ENCODE measurements around the gene ACVRL1. TPM values are rescaled to one million over a fixed set of nuclear protein-coding genes. Genes with fewer than 3 reads are reported as not detected.

Gene ACVRL1
- total RNA-seq, 4 donors from 2014 or later, result 81.4 to 271 (median 124) TPM

DNA sequence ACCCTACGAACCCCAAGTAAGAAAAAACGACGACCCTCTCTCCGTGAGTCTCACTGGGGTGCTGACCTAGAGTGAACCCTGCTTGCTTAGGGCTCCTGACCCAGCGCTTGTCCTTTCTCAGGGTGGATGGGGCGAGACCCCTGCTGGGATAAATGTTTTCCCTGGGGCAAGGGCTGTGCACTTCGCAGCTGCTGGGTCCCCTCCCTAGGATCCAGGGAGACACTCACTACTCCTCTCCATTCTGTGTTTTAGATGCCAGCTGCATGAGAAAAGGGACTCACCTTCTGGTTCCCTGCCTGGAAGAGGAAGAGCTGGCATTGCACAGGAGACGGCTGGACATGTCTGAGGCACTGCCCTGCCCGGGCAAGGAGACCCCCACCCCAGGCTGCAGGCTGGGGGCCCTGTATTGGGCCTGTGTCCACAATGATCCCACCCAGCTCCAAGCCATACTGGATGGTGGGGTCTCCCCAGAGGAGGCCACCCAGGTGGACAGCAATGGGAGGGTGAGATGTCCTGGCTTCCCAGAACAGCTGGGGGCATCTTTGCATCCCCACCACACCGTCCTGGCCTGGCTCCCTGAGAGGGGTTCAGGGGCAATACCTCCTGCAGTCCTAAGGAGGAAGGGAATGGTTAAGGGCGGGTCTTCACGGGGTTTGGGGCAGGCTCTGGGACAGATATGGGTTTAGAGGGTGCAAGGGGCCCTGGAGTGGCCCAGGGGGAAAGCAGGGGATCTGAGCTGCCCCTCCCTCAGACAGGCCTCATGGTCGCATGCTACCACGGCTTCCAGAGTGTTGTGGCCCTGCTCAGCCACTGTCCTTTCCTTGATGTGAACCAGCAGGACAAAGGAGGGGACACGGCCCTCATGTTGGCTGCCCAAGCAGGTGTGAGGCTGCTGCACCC lies 18.7 kb upstream of the ACVRL1 start:
- TF ChIP-seq, protein P1, sequence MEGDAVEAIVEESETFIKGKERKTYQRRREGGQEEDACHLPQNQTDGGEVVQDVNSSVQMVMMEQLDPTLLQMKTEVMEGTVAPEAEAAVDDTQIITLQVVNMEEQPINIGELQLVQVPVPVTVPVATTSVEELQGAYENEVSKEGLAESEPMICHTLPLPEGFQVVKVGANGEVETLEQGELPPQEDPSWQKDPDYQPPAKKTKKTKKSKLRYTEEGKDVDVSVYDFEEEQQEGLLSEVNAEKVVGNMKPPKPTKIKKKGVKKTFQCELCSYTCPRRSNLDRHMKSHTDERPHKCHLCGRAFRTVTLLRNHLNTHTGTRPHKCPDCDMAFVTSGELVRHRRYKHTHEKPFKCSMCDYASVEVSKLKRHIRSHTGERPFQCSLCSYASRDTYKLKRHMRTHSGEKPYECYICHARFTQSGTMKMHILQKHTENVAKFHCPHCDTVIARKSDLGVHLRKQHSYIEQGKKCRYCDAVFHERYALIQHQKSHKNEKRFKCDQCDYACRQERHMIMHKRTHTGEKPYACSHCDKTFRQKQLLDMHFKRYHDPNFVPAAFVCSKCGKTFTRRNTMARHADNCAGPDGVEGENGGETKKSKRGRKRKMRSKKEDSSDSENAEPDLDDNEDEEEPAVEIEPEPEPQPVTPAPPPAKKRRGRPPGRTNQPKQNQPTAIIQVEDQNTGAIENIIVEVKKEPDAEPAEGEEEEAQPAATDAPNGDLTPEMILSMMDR (IDR thresholded peaks at IDR 0.05; ENCODE audit: low read depth), result no peak

DNA sequence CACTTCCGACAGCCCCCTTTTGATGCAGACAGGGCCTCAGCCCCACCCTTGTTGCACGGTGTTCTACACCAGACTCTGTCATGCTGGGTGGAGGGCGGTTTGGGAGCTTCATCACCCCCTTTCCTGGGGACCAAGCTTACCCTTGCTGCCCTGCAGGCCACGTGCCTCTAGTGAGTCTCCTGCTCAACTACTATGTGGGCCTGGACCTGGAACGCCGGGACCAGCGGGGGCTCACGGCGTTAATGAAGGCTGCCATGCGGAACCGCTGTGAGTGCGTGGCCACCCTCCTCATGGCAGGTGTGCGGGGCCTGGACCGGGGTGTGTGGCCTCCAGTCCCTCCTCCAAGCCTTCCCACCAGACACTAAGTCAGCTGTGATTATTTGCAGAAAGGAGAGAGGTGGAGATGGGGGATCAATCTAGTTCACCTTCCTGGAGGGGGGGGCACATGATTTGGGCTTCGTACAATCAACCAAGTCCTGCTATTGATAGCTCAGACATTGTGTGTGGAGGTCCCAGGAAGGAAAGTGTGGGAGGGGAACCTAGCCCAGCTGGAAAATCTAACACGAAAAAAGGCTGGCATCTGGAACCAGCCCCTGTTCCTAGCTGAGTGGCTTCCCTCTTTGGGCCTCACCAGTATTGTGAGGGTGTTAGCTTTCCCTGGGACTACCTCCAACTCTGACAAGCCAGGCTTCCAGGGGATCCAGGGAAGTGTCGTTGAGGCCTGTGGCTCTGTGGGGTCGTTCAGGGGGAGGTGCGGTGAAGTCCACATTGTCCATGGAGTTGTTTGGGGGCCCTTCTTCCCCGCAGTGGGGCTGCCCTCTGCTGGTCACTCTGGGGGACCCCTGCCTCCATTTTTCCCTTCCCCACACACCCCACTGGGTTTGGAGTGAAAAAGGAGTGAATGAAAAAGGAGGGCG lies 17.8 kb upstream of the ACVRL1 start:
- TF ChIP-seq, protein P1 (IDR thresholded peaks at IDR 0.05; ENCODE audit: low read depth), result no peak

DNA sequence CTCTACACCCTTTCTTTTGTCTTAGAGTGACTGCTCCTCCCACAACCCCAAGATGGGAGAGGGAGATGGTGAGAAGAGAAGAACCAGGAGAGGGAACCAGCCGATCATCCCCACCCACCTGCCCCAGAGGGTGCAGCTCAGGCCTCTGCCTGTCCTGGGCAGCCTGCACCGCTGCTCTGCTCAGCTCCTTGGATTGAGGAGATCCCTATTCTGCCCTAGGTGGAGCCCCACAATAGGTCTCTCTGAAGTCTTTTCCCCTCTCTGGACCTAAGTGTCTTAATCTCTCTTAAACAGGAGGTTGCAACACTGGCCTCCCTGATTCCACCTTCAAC lies 17.2 kb upstream of the ACVRL1 start:
- TF ChIP-seq, protein P1 (IDR thresholded peaks at IDR 0.05; ENCODE audit: low read depth), result no peak

DNA sequence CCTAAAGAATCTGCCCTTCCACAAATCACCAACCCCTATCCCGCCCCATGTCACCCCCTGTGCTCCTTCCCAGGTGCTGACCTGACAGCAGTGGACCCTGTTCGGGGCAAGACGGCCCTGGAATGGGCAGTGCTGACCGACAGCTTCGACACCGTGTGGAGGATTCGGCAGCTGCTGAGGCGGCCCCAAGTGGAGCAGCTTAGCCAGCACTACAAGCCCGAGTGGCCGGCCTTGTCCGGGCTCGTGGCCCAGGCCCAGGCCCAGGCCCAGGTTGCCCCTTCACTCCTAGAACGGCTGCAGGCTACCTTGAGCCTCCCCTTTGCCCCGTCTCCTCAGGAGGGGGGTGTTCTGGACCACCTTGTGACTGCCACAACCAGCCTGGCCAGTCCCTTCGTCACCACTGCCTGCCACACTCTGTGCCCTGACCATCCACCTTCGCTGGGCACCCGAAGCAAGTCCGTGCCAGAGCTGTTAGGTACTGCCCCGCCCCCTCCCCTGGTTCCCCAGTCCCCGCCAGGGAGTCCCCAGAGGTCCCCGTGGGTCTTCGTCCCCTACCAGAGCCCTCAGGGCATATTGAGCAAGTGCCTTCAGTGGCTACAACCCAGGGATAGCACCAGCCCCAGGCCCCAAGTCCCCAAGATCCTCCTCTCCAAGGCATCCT lies 16.7 kb upstream of the ACVRL1 start:
- TF ChIP-seq, protein P1 (IDR thresholded peaks at IDR 0.05; ENCODE audit: low read depth), result no peak

DNA sequence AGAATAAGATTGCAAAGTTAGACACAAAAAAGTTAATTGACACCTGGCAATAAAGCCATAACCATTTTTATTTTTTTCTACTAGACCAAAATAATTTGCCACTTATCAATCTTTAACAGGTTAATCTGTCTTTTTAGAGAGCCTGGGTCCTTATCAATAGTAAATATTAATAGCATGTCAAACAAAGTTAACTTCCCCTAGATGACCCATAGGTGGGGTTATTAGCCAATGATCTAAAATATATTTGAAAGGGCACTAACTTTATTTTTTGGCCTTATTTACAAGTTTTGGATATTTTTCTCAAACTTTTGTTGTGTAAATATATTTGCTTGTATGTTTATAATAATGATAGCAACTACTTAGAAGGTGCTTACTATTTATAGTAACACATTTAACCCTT lies 15.5 kb upstream of the ACVRL1 start:
- TF ChIP-seq, protein P1 (IDR thresholded peaks at IDR 0.05; ENCODE audit: low read depth), result no peak

DNA sequence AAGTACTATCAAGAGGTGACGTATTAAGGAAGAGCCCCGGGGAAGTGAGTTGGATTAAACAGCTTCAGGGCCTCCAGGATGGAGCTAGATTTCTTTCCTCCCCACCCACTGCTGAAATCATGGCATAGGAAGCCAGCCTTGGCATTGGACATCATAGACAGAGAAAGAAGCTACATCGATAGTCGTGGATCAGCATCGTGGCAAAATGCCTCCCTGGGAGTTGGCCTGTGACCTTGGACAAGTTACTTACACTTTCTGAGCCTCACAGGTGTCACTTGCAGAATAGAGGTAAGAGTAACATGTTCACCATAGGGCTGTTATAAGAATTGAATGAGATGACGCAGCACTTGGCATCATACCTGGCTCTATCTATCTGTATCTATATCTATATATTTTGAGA lies 13.5 kb upstream of the ACVRL1 start:
- TF ChIP-seq, protein P1 (IDR thresholded peaks at IDR 0.05; ENCODE audit: low read depth), result no peak

All from subcutaneous adipose tissue (tissue), 4 donors.